HL-60 (cell line): ENCODE data around the gene CNKSR2.

Experiments used
- CTCF ChIP-seq: IDR thresholded peaks from one replicate; pipeline ENCODE4 v1.5.1; 2011; ENCODE audit warnings: low read length, control low read depth, inconsistent platforms; ENCODE audit not compliant: insufficient read depth
- GABPA ChIP-seq: IDR thresholded peaks from 2 replicates; pipeline ENCODE4 v1.6.1; 2012; ENCODE audit warnings: low read depth
- POLR2AphosphoS5 ChIP-seq: IDR thresholded peaks from 2 replicates; pipeline ENCODE4 v1.6.1; 2012; ENCODE audit warnings: low read depth
- REST ChIP-seq: IDR thresholded peaks from 2 replicates; pipeline ENCODE4 v1.6.1; 2012; ENCODE audit warnings: low read depth; ENCODE audit not compliant: insufficient replicate concordance
- SPI1 ChIP-seq: IDR thresholded peaks from 2 replicates; pipeline ENCODE4 v1.6.1; 2012; ENCODE audit warnings: low read depth, mild to moderate bottlenecking, borderline replicate concordance

- no peak for TF ChIP-seq CTCF
- no peak for TF ChIP-seq REST
- TF ChIP-seq POLR2AphosphoS5 = no peak
- no peak for TF ChIP-seq GABPA
- TF ChIP-seq SPI1 = no peak
Observed at GRCh38 chrX:21376636-21377035, 2.4 kb downstream of the CNKSR2 start.
